HG03558 (cell line): ENCODE results near the gene RASGRP3.

ENCODE experiments used
- ATAC-seq: cut with Tn5 transposase; IDR thresholded peaks from one replicate; pipeline ENCODE4 v1.9.1; 2021; ENCODE audit warnings: moderate number of reproducible peaks; ENCODE audit not compliant: unreplicated experiment; ENCODE audit errors: extremely low read depth

RASGRP3 gene

DNA sequence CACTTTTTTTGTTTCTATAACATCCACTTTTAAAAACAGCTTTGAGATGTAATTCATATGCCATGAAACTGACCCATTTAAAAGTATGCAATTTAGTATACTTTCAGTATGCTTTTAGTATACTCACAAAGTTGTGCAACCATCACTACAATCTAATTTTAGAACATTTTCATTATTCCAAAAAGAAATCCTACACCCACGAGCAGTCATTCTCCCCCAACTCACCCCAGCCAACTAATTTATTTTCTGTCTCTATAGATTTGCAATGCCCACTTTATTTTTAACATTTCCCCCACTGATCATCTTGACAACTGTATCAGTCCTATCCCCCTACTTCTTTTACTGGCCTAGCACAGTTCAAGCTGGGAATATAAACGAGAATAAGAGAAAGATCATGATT, 83.6 kb downstream of the RASGRP3 start:
- no peak for ATAC-seq

DNA sequence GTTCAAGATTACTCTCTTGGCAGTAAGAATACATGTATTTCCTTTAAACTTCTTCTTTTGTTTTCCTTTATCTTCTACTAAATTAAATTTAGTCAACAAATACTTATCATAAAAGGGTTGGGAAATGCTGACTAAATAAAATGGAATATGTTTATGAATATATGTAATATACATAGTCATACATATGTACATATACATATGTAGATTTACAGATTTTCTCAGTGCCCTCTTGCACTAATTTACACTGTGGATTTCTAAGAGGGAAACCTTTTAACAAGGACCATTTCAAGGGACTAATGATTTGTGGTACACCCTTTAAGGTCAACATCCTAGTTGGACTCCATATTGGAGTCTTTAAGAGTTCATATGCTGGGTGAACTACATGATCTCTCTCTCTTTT, 85.4 kb downstream of the RASGRP3 start:
- ATAC-seq = no peak

DNA sequence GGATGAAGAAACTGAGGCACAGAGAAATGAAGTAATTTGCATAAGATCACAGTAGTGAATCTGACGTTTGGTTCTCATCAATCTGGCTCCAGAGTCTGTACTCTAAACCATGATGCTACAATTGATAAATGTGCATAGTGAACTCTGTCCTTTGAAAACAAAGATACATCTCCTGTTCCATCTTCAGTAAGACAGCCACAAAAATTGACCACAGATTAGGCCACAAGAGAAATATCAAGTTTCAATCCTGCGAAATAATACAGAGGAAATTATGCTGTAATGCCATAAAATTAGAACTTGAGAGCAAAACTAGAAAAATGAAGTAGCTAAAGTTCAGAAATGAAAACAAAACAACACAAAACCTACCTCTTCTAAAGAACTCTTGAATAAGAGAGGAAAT, 94.2 kb downstream of the RASGRP3 start:
- ATAC-seq = no peak

DNA sequence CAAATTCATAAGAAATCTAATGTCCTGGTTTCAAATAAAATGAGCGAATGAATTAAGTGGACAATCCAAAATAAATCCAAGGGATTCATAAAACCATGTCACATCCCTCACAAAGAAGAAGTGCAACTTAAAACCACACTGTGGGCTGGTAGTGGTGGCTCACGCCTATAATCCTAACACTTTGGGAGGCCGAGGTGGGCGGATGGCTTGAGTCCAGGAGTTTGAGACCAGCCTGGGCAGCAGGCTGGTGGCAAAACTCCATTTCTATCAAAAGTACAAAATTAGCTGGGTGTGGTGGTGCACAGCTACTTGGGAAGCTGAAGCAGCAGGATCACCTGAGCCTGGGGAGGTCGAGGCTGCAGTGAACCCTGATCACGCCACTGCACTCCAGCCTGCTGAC, 97.2 kb downstream of the RASGRP3 start:
- no peak for ATAC-seq

DNA sequence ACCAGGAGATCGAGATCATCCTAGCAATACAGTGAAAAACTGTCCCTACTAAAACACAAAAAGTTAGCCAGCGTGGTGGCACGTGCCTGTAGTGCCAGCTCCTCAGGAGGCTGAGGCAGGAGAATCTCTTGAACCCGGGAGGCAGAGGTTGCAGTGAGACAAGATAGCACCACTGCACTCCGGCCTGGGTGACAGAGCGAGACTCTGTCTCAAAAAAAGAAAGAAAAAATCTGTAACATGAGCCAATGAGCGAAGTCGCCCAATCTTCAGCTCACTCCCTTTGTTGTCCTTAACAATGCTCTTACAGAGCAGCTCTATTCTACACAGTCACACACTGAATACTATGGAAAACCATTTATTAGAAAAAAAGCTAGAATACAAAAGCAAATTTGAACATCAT, 100.6 kb downstream of the RASGRP3 start:
- no peak for ATAC-seq

DNA sequence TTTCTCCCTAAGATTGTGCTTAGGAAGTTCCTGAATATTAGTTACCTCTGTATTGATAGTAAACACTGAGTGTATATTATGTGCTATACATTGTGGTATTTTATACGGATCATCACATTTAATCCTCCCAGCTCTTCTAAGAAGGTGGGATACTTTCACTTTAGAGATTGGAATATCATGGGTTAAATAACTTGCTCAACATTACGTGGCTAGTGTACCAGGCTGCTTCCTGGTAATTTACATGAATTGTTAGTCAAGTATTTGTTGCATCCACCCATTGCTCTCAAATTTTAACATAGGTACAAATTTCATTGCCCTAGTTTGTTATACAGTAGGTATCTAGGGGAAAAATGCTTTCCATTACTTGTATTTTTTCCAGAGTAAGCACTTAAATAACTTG, 101.2 kb downstream of the RASGRP3 start:
- ATAC-seq = no peak

DNA sequence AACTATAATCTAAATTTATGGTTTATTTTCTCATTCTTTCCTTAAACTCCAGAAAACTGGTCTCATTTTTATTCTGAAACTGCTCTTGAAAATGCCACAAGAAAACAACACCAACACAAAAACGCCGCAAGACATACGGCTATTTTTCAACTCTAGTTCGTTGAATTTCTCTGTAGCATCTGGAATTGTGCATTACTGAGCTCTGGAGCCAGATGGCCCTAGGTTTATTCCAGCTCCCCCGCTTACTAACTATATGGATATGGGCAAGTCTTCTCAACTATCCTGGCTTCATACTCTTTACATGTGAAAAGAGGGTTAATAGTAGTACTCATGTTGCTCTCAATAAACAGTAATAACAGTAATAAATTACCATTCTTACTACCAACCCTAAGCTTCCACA, 102.8 kb downstream of the RASGRP3 start:
- no peak for ATAC-seq

DNA sequence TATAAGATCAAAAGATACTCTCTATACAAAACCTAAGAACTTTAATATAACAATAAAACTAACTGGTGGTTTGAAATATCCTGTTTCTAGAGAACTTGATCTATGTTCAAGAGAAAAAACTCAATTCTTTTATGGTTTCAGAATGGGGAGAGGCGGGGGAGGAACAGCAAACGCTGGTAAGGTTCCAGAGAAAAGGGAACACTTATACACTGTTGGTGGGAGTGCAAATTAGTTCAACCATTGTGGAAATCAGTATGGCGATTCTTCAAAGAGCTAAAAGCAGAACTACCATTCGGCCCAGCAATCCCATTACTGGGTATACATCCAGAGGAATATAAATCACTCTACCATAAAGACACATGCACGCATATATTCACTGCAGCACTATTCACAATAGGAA, 105.4 kb downstream of the RASGRP3 start:
- ATAC-seq = no peak

DNA sequence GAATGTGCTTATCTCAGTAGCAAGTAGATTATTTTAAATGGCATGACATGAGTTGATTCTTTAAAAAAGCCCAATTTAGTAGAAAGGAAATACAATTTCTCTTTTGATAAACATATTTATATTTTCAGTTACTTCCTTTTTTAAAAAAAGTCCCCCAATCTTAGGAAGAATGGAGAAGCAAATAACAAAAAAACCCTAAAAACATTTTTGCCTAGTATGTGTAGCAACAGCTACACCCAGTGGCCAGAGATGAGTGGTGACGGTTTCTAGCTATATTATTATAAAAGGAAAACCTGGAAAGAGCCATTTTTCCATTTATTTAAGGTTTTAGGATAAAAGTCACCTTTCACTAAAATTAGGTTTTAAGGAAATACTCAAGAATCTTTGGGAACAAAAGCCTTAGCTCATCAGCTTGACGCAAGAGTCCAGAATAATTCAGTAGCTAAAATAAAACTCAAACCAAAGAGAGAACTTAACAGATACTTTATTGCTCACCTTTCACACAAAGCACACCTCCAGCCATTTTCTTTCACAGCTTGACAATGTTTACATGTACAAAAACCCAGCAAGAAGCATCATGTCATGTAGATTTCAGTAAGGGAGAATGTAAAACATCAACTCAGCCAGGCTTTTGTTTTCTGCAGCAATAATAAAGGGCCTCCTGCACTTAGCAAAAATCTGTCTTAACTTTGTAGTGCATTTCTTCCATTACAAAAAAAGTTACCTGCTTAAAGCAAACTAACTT, 106.9 kb downstream of the RASGRP3 start:
- ATAC-seq = peak; percentile 41

DNA sequence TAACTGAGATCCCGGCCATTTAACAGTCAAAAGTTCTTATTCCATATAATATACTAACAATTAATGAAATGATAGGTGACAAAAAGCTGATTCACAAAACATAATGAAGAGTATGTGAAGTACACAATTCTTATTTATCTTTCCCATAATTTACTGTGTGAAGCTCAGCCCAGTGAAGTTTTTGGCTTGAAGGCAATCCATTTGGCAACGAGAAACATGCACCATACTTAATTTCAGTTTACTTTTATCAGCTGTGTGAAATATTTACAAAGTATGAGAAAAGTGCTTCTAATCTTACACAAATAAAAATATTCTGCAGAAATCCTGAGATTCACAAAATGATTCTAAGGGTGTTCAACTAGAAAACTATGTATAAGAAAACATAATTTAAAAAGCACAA, 110.3 kb downstream of the RASGRP3 start:
- ATAC-seq = no peak

DNA sequence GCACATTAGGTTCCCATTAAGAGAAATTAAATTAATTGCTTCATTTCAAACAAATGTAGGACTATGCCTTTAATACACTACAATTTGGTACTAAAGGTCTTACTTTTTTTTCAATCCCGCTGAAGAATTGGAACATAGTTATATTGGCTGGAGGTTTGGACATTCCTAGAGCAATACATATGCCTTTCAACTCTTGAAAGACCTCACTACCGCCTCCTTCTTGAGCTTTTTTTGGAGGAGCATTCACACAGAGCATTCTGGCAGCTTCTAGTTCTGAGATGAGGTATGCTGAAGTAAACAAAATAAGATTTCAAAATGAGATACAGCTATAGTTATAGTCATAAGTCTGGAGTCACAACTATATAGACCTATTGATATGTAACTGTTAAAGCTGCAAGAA, 111.8 kb downstream of the RASGRP3 start:
- no peak for ATAC-seq

DNA sequence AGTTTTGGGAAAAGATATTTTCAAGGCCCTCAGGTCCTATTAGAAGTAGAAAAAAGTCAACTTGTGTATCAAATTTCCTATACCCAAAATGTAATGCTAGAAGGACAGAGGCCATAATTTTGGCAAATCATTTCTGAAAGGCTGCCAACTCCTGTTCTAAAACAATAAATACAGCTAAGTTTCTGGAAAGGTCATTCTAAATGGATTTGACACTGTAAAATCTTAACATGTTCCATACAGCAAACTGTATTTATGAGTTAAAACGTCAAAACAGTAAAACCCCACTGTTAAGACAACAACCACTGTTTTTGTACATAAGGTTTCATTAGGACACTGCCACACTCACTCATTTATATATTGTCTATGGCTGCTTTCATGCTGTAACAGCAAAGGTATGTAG, 113.0 kb downstream of the RASGRP3 start:
- ATAC-seq = no peak

DNA sequence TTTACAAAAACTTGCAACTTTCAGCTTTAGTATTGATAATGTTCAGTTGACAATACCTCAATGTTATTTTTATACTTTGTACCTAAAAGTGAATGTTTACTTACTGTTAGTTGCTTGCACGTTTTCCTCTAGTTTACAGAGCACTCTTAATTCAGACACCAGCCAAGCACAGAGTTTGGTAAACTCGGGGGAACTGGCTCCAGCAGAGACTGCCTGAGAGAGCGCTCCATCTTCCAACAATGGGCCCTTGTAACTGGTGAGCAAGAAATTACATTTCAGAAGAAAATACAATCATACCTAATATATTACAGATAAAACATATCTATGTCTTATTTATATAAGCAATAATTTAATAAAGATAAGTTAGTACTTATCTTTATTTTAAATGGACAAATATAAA, 118.9 kb downstream of the RASGRP3 start:
- ATAC-seq = no peak

DNA sequence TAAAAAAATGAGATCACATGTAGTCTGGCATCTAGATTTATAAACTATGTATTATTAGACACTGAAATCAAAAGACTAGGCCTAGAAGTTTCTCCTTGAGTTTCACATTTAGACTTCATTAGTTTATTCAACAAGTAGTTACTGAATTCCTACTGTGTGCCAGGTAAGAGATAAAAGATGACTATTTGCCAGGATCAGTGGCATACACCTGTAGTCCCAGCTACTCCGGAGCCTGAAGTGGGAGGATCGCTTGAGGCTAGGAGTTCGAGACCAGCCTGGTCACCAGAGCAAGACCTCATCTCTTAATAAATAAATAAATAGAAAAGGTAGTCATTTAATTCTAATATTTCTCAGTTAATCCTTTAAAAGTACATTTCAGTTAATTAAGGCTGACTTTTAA, 120.6 kb downstream of the RASGRP3 start:
- no peak for ATAC-seq

DNA sequence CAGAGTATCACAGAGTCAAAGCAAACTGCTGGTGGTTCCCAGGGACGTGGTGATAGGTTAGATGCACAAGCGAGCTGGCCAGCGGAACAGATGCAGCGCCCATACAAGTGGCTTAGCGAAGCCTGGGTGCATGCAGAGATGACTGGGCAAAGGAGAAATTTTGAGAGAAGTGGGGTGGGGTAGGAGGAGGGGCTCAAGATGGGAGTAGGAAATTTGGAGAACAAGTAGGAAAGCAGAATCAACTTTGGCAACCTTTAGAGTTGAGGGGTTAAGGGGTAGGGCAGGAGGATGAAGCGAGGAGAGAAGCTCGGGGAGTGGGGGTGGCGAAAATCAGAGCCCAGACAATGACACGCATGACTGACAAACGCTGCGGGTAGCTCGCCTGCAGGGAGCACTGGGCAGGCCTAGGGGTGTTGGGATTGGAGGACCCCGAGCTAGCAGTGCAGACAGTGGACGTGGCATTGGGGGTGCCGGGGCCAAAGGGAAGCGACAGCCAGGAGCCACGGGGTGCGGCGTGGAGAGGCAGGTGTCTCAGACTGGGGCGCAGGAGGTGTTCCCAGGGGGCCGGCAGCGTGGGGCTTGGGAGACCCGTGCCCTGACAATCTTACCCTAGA, 122.2 kb downstream of the RASGRP3 start:
- peak; percentile 43 for ATAC-seq

DNA sequence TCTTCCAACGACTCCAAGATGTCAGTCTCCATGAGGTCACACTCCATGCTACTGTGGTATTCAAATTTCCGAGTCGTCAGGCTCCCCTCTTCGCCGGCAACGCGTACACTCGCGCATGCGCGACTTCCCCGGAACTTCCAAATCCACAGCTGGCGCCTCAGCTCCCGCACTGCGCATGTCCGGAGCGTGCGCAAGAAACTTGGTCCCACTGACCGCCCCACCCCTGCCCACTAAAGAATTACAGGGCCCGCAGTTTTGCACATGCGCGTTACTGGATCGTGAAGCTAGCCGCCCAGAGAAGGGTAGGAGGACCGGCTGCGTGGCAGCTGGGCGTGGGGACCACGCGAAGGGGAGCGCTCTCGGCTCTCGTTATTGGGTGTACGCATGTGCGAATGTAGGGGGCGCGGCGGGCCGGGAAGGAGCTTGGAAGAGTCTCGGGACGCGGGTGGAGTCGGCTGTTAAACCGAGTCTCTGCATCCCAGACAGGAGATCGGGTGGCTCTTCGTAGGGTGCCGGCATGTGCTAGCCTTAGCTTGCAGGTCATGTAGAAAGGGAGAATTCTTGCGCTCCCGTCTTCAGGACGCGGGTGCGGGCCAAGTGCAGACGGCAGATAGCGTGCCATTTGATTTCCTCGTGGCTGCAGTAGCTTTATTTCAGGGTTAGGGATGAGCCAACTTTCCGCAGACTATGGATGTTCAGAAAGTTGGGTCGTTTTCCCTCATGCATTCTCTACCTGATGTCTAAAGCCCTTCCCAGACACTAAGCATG, 122.9 kb downstream of the RASGRP3 start, which contains the start of gene FAM98A:
TSS of gene FAM98A (minus strand) at position 125 of the 768 bp plus-strand sequence. CDS start at position 47, 78 bp downstream.
- ATAC-seq = peak; percentile 79

DNA sequence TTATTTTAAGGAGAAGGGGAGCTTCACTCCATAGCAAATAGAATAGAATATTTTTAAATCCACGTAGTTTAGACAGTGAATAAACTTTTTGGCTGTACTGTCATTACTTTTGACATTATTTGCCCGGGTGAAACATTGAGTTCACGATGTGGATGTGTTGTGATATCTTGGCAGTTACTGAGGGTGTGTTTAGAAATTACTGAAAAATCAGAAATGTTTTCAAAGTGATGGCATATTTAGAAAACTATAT, 123.4 kb downstream of the RASGRP3 start:
- no peak for ATAC-seq

DNA sequence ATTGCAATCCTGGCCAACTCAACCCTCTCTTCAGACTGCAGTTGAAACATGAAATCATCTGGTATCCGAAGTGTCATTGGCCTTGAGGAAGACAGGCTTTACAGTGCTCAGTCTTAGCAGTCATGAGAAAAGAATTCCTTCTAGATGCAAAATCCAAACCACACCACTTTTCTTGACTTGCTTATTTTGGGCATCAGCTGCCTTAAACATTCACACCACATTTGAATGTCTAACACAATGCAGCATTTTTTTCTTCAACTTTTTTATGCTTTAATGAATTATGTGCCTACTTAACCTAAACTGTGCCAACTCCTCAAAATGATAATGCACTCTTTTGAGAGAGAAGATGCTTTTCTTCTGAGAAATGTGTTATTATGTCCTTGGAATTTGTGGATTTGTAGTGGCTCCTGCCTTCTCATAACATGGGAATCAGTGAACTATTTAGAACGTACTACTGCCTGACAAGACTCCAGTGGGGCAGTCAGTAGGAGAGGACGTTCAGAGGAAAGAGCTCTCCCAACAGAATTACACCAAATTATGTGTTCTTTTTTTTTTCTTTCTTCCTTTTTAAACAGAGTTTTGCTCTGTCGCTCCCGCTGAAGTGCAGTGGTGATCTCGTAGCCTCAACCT, 125.9 kb downstream of the RASGRP3 start:
- ATAC-seq = no peak

DNA sequence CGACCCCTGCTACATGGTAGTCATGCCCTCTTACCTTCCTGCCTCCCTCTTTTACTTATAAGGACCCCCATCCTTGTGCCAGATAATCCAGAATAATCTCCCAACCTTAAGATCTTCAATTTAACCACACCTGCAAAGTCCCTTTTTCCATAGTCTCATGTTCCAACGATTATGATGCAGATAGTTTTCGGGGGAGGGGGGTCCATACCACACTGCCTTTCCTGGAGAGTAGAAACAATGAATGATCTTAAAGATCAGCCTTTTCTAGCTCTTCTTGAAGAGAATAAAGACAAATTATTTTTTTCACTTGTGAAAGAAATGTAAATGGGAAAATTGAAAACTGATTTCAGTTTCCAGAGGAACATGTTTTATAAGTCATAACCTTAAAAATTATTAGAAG, 127.0 kb downstream of the RASGRP3 start:
- no peak for ATAC-seq

DNA sequence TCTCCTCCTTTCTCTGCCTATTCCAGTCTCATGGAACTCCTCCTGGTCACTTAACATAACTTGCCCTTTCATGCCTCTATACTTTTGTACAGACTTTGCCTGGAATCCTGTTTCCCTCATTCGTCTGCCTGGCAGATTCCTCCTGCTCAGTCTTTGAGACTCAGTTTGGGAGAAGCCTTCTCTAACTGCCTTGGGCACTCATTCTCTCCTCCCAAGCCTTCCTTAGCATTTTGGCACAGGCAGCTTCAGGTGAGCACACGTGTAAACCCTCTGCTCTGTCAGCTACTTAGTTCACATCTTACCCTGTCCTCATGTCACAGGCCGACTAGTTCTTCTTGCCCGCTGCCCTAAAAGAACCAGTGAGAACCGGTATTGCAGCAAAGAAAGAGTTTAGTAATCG, 128.6 kb downstream of the RASGRP3 start:
- no peak for ATAC-seq

DNA sequence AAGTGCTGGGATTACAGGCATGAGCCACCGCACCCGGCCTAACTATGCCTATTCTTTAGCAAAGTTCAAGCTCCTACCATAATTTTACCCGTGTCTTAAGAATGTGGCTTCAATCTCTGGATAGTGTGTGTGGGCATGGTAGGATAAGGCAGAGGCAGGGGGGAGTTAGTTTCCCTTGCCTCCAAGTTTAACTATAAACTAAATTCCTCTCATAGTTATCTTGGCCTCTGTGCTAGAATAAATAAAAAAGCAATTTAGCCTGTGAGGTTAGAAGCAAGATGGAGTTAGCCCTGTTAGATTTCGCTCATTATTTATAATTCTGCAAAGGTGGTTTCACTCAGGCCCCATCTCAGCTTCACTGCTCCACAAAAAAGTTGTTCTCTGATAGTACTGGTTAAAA, 129.7 kb downstream of the RASGRP3 start:
- ATAC-seq = no peak
